Lung microvascular endothelial cell (primary cell): Measurements from ENCODE around the gene SNX8. TPM values are rescaled to one million over a fixed set of nuclear protein-coding genes. Genes with fewer than 3 reads are reported as not detected.
"Not testable (repeated sequence)": the region's sequence is repeated elsewhere in the genome, so short reads cannot be mapped to it uniquely, and the experiment has no call there.

Experiments used
- DNase-seq, 2 donors: peaks; one replicate each; pipeline versions ENCODE4 v3.0.0 to v3.0.0-alpha.2; 2010; ENCODE audit warnings: low read depth in 2 of 2
- total RNA-seq: library from RNA; depleted of rRNA; stranded (reverse); fragments of >200 nt; gene quantifications from 2 replicates; pipeline ENCODE4 v1.2.1, GENCODE V29; 2014

The SNX8 gene
- total RNA-seq, 1 donor from 2014 or later, result 5.6 TPM

GRCh38 chr7:2295936-2296620, 18.2 kb downstream of the SNX8 start:
- DNase-seq, result no peak

GRCh38 chr7:2290877-2291276, 23.4 kb downstream of the SNX8 start:
- DNase-seq, result no peak

- no peak for DNase-seq
Measured at GRCh38 chr7:2289621-2290020, 24.6 kb downstream of the SNX8 start.

- DNase-seq, result no peak
Measured at GRCh38 chr7:2289111-2289586, 25.1 kb downstream of the SNX8 start.

- no peak for DNase-seq
Measured at GRCh38 chr7:2288503-2288902, 25.7 kb downstream of the SNX8 start.

GRCh38 chr7:2287745-2288144, 26.5 kb downstream of the SNX8 start:
- no peak for DNase-seq

GRCh38 chr7:2283074-2283473, 31.2 kb downstream of the SNX8 start:
- DNase-seq, result no peak

- DNase-seq, result no peak
Measured at GRCh38 chr7:2282185-2282751, 32.0 kb downstream of the SNX8 start.

- DNase-seq, result peak; percentile 67 to 80
Measured at GRCh38 chr7:2281541-2281940, 32.7 kb downstream of the SNX8 start.

- no peak for DNase-seq
Measured at GRCh38 chr7:2280424-2280823, 33.8 kb downstream of the SNX8 start.

GRCh38 chr7:2279896-2280295, 34.3 kb downstream of the SNX8 start:
- no peak for DNase-seq

- DNase-seq, result no peak
Measured at GRCh38 chr7:2278026-2278425, 36.2 kb downstream of the SNX8 start.

GRCh38 chr7:2276107-2276506, 38.1 kb downstream of the SNX8 start:
- no peak for DNase-seq

- DNase-seq, result no peak
Measured at GRCh38 chr7:2275101-2275500, 39.1 kb downstream of the SNX8 start.

- no peak for DNase-seq
Measured at GRCh38 chr7:2274666-2275065, 39.6 kb downstream of the SNX8 start.

GRCh38 chr7:2273866-2274265, 40.4 kb downstream of the SNX8 start:
- no peak for DNase-seq

- DNase-seq, result no peak
Measured at GRCh38 chr7:2272031-2272430, 42.2 kb downstream of the SNX8 start.

GRCh38 chr7:2271273-2272026, 42.8 kb downstream of the SNX8 start:
- DNase-seq, result no peak

- no peak for DNase-seq
Measured at GRCh38 chr7:2270495-2270894, 43.7 kb downstream of the SNX8 start.

GRCh38 chr7:2269991-2270460, 44.2 kb downstream of the SNX8 start:
- no peak for DNase-seq

GRCh38 chr7:2269089-2269990, 44.9 kb downstream of the SNX8 start:
- not testable (repeated sequence) for DNase-seq
